IPS-NIHi7 (cell line): ENCODE data around the gene RASGRP4.
"Not testable (repeated sequence)": the region's sequence is repeated elsewhere in the genome, so short reads cannot be mapped to it uniquely, and the experiment has no call there.

ENCODE experiments used
- DNase-seq: peaks from one replicate; pipeline ENCODE4 v3.0.0; 2012; ENCODE audit warnings: mixed read lengths; ENCODE audit errors: extremely low spot score

Gene RASGRP4

DNA sequence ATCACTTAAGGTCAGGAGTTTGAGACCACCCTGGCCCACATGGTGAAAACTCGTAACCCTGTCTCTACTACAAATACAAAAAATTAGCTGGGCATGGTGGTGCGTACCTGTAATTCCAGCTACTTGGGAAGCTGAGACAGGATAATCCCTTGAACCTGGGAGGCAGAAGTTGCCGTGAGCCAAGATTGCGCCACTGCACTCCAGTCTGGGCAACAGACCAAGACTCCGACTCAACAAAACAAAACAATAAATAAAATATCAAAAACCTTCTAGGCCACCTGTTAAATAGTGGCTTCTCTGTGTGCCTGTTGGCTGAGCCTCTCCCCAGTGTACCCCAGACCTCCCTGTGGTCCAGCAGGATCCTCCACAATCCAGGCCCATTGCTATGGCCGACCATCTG, 54.9 kb downstream of the RASGRP4 start:
- no peak for DNase-seq

DNA sequence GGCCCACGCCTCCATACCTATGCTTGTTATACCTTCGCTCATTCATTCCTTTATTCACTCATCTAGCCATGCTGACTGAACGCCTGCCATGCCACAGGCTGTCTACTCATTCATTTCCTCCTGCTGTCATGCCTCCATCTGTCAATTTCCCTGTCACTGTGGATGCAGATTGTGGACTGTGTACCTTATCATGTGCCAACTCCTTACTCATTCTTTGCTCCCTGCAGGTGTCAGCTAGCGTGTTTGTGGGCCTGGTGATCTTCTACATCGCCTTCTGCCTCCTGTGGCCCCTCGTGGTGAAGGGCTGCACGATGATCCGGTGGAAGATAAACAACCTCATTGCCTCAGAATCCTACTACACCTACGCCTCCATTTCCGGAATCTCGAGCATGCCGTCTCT, 55.7 kb downstream of the RASGRP4 start:
- no peak for DNase-seq

DNA sequence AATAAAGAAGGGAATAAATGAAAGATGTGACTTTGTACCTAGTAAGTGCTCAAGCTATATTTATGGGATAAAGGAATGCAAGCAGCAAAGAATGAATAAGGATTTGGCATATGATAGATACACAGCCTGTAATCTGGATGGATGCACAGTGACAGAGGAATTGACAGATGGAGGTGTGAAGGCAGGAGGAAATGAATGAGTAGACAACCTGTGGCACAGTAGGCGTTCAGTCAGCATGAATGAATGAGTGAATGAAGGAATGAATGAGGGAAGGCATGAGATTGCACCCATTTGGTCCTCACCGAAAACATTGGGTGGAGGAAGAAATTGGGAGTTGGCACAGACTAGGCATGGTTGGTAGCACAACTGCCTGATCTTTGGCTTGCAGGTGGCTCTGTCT, 56.4 kb downstream of the RASGRP4 start:
- no peak for DNase-seq

DNA sequence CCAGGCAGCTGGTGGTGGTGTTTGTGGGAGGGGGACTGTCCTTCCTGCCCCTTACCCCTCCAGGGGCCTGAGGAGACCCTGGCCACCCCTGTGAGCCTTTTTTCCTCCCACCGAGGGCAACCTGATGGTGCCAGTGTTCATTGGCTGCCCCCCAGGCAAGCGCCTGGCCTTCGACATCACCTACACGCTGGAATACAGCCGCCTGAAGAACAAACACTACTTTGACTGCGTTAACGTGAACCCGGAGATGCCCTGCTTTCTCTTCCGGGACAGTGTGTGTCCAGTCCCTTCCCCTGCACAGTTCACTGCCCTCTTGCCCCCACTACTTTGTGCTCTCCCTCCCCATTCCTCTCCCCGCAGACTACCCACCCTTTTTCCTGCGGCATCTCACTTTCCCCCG, 59.0 kb downstream of the RASGRP4 start:
- no peak for DNase-seq

DNA sequence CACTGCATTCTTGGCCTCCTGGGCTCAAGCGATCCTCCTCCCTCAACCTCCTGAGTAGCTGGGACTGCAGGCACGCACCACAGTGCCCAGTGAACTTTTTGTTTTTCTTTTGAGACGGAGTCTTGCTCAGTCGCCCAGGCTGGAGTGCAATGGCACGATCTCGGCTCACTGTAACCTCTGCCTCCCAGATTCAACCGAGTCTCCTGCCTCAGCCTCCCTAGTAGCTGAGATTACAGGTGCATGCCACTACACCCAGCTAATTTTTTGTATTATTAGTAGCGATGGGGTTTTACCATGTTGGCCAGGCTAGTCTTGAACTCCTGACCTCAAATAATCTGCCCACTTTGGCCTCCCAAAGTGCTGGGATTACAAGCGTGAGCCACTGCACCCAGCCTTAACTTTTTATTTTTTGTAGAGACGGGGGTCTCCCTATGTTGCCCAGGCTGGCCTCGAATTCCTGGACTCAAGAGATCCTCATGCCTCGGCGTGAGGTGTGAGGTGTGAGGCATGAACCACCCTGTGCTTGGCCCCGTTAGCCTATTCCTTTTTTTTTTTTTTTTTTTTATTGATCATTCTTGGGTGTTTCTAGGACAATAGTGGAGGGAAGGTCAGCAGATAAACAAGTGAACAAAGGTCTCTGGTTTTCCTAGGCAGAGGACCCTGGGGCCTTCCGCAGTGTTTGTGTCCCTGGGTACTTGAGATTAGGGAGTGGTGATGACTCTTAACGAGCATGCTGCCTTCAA, 62.9 kb downstream of the RASGRP4 start:
- not testable (repeated sequence) for DNase-seq

DNA sequence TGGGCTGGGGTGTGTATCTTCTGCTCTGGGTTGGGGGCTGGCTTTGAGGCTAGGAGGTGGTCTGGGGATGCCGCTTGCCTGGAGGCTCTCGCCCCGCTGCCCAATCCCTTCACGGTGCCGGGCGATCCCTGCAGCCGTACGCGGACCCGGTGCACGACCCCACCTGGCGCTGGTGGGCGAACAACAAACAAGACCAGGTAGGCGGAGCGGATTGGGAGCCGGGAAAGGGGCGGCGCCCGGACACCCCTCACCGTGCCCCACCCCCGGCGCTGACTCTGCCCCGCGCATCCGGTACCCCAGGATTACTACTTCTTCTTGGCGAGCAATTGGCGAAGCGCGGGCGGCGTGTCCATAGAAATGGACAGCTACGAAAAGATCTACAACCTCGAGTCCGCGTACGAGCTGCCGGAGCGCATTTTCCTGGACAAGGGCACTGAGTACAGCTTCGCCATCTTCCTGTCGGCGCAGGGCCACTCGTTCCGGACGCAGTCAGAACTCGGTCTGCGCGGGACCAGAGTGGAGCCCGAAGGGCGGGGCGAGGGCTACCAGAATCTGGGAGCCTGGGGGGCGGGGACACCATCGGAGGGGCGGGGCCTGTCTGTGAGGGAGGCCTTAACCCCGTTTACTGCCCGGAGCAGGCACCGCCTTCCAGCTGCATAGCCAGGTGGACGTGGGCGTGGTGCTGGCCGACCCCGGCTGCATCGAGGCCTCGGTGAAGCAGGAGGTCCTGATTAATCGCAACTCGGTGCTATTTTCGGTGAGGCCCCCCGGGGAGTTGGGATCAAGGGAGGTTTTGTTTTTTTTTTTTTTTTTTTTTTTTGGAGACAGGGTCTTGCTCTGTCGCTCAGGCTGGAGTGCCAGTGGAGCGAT, 63.7 kb downstream of the RASGRP4 start:
- DNase-seq: peak; percentile 88

DNA sequence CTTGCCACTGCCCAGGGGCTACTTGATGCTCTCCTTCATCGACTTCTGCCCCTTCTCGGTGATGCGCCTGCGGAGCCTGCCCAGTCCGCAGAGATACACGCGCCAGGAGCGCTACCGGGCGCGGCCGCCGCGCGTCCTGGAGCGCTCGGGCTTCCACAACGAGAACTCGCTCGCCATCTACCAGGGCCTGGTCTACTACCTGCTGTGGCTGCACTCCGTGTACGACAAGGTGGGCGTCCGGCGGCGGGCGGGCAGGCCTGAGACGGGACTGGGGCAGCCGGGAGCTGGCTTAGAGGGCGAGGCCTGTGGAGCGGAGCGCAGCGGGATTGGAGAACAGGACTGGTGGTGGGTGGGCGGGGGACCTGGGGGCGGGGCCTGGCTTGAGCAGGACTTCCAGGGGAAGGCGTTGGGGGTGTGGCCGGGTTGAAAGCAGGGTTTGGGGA, 64.4 kb downstream of the RASGRP4 start:
- DNase-seq: peak; percentile 96

DNA sequence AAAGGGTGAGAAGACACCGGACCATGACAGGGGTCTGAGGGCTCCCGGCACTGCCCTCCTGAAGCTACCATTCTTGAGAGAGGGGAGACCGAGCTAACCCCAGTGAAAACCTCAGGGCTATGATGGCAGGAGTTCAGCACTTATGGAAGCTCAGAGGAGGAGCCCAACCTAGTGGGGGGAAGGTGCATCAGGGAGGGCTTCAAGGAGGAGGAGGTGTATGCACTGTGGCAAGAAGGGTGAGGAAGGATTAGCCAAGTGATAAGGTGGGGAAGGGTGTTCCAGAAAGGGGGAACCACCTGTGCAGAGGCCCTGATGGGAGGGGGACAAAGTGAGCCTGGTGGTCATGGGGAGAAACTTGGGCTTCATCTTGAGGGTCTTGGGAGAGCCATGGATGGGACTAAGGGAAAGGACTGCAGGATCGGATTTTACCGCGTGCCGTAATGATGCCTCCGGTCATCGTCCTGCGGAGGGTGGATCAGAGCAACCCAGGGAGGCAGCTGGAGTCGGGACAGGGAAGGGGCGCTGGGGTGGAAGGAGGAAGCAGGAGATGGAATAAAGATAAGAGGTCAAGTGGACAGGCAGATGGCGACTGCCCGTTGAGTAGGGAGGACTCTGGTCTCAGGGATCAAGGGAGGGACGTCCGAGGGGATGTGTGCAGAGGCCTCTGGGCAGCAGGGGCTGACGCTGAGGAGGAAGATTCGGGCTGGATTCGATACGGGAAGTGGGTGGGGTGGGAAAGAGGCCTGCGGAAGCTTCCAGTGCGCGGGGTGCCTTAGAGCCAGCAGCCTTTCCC, 65.0 kb downstream of the RASGRP4 start:
- no peak for DNase-seq

DNA sequence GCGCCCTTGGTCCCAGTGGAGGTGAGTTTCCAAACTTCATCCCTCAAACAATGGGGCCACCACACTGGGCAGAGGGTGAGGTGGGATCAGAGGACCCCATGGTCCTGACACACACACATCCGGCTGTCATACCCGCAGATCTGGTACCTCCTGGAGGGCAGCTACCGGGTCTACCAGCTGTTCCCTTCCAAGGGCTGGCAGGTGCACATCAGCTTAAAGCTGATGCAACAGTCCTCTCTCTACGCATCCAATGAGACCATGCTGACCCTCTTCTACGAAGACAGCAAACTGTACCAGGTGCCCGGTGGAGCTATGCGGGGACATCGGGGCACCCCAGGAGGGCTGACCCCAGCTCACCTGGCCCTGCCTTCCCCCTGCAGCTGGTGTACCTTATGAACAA, 65.7 kb downstream of the RASGRP4 start:
- DNase-seq: no peak

DNA sequence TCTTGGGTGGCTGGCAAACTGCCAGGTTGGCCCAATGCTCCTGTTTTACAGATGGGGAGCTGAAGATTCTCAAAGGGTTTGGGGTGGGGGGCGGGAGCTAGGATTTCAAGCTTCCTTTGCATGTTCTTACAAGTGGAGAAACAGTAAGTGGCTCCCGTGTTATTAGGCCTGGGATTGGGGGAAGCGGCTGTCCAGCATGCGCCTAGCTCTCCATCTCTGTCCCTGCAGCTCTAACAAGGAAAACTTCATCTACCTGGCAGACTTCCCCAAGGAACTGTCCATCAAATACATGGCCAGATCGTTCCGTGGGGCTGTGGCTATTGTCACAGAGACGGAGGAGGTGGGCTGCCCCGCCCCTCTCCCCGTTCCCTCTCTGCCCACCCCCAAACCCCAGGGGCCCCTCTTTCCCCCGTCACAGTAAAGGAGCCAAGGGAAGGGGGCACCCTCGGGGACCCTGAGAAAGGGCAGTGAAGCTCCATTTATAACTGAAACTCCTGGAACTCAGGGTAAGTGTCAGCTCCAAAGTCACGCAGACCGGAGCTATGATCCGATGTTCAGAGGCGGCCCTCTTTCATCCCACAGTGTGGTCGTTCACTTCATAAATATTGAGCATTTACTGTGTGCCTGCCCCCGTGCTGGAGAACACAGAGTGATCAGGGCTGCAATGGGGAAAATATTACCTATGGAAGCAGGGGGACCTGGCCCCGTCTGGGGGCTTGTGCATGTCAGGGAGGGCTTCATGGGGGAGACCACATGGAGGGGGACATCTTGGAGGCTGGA, 66.6 kb downstream of the RASGRP4 start:
- no peak for DNase-seq
